Measurements from ENCODE around the gene KIF25.
A peak's percentile ranks its signal among the peaks of the same experiment; 100 is the strongest.

Gene KIF25

DNA sequence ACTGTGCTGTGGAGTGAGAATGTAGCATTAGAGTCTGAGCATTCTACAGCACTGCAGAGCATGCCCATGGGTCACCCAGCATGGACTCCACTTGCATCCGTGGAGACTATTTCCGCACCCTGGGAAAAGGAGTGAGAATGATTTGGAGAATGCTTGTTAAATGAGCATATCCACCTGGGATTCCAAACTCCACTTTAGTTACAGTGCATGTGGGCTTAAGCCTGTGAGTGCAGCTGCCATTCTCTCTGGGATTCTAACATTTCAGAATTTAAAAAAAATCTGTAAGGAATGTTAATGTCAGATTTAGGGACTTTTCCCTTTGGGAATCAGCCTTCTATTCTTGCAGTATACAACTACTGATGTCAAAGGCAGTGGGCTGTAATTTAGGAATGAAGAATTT, 33.4 kb downstream of the KIF25 start:
- Mint-ChIP-seq H3K36me3 (no peaks in the 10 kb centered on the region), H3K27ac (no peak overlapping the region), H3K4me3 (no peak overlapping the region), H3K4me1 (peaks cover 12% of the 10 kb centered on the region), H3K9me3 (no peaks in the 10 kb centered on the region)
- DNase-seq (ENCODE audit: low spot score in 2 of 2) = no peak
- no peak for ATAC-seq

DNA sequence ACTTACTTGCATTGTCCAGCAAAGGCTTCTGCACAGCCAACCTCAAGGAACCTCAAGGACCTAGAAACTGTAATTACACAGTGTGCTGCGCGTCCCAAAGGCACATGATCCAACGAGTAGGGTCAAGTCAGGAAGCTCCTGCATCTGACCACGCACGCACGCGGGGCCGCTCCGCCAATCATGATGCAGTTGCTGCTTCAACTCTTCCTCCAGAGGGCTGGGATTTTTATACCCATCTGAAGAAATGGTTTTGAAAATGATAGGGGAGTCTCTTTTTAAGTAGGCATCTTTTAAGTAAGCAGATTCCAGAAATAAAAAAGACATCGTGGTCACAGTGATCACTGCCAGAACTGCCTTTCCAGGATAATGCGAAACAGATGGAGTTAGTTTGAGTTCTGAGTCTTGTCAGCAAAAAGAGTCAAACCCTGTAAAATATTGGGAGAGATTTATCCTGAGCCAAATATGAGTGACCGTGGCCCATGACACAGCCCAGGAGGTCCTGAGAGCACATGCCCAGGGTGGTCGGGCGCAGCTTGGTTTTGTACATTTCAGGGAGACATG, 34.0 kb downstream of the KIF25 start:
- Mint-ChIP-seq H3K4me1 (peaks cover 18% of the 10 kb centered on the region), H3K27ac (no peak overlapping the region), H3K36me3 (no peaks in the 10 kb centered on the region), H3K9me3 (no peaks in the 10 kb centered on the region), H3K4me3 (no peak overlapping the region)
- DNase-seq (ENCODE audit: low spot score in 2 of 2) = no peak
- ATAC-seq = no peak

DNA sequence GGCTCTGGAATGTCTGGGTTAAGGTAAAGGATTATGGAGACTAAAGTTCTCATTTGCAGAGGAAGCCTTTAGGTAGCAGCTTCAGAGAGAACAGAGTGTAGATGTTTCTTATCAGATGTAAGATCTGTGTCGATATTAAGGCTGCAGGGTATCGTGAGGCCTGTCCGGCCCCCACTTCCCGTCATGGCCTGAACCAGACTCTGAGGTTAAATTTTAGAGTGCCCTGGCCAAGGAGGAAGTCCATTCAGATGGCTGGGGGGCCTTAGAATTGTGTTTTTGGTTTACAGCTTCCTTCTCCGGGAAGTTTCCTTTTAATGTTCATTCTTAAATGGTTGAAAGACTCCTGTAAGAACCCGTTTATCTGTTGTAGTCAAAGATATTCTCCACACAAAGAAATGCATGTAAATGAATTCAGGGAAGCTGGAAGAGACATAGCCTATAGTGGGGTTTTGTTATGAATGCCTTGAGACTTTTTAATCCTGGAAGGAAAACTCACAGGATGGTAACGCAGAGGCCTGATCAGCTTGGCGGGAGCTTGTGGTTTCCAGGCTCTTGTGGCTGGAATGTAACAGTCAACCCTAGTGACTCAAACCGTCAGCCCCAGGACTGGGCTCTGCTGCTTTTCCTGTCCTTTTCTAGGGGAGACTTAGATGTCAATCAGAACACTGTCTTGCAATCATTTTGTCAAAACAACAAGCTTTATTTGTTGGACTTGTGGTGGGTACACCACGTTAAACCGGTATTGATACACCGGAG, 34.7 kb downstream of the KIF25 start:
- Mint-ChIP-seq H3K4me1 (peaks cover 19% of the 10 kb centered on the region), H3K36me3 (no peaks in the 10 kb centered on the region), H3K9me3 (no peaks in the 10 kb centered on the region), H3K27ac (no peak overlapping the region), H3K4me3 (no peak overlapping the region)
- DNase-seq (ENCODE audit: low spot score in 2 of 2) (no peak), ATAC-seq (no peak)

DNA sequence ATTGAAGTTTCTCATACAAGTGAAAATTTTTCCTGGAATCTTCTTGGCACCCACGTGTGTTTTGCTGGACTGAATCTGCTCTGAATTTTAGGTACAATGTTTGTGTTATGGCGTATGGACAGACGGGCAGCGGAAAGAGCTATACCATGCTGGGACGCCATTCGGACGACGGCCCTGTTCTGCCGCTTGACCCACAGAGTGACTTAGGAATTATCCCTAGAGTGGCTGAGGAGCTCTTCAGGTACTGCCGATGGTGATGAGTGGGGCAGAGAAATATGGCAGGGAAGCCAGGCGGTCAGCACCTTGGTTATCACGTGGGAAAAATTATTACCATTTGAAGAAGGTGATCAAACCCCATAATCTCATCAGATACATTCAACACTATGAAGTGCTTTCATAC, 36.3 kb downstream of the KIF25 start:
- no peaks in the 10 kb centered on the region for H3K9me3 Mint-ChIP-seq
- H3K4me3 Mint-ChIP-seq = no peak overlapping the region
- DNase-seq (ENCODE audit: low spot score in 2 of 2) (no peak), ATAC-seq (no peak)
- H3K36me3 Mint-ChIP-seq = no peaks in the 10 kb centered on the region
- H3K4me1 Mint-ChIP-seq = peaks cover 19% of the 10 kb centered on the region
- H3K27ac Mint-ChIP-seq = no peak overlapping the region

DNA sequence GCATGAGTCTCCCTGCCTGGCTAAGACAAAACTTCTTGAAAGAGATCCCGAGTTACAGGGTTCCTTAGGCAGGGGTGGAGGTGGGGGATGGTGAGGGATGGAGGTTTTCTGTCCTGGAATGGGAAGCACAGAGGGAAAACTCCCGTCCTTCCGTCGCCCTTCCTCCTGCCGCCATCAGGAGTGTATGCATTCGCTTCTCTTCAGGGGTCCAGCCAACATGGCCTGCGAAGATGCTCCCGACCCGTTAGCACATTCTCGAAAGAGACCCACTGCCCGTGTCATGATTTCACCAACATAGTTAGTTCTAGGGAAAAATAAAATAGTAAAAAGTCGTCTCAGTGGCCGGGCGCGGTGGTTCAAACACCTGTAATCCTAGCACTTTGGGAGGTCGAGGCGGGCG, 37.1 kb downstream of the KIF25 start:
- Mint-ChIP-seq H3K9me3 (no peaks in the 10 kb centered on the region), H3K36me3 (no peaks in the 10 kb centered on the region), H3K27ac (no peak overlapping the region), H3K4me3 (peak overlapping the region; percentile 71), H3K4me1 (peaks cover 19% of the 10 kb centered on the region)
- DNase-seq (ENCODE audit: low spot score in 2 of 2) (no peak), ATAC-seq (no peak)

DNA sequence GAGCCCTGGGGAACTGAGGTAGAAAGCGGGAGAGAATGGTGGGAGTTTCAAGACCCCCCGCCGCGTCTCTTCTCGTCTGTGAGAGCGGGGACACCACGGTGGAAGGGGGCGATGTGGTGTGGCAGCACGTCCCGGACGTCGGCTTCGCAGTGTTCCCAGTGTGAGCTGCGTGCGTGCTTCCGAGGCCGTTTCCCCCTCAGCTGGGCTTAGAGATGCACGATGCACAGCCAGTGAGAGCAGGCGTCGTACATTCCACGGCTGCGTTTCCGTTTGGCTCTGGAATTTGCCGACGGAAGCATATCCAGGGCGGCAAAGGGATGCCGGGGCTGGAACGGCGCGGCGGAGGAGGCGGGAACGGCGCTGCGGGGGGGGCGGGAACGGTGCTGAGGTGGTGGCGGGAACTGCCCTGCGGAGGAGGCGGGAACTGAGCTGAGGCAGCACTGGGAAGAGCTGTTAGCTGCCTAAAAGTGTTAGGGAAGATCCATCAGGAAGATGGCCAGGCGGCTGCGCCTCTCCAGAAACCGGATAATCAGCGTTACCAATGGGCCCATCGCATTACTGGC, 37.7 kb downstream of the KIF25 start:
- ATAC-seq (peak; percentile 9), DNase-seq (ENCODE audit: low spot score in 2 of 2) (no peak)
- Mint-ChIP-seq H3K4me1 (peaks cover 19% of the 10 kb centered on the region), H3K36me3 (no peaks in the 10 kb centered on the region), H3K27ac (peak overlapping the region; percentile 51), H3K9me3 (no peaks in the 10 kb centered on the region), H3K4me3 (peak overlapping the region; percentile 71)

DNA sequence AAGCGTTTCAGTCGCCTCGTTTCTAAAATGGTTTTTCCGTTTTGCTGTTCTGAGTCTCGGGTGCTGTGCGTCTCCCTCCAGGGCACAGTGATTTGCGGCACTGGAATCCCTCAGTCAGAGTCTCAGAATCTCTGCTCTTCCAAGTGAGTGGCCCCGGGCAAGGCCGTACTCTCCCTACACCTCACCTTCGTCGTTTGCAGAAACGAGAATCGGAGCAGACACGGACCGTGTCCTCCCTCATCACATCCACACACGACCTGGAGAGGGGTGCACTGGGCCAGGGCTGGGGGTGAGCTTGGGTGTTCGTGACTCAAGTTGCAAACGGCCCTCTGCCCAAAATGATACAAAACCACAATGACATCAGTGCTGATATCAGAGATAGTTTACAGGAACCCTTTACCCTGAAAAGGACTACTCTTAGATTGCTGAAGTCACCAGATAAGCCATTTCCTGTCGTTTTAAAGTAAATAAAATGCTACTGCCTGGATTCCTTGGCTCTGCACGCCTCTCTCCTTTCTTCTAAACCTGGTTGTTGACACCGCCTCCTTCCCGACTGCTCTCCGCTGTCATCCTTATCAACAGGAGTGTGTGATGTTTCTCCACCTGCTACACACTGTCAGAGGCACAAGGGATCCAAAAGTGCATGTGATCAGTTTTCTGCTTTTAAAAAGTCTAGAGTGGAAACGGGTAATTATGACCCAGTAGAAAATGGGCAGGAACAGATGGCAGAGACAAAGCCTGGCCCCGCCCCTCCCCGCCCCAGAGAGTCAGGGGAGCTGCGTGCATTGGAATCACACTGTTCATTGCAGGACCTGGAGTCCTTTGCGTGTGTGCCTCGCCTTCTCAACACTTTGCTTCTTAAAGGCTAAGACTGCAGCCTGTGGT, 38.4 kb downstream of the KIF25 start:
- H3K27ac Mint-ChIP-seq = peak overlapping the region; percentile 51
- peaks cover 4% of the 10 kb centered on the region for H3K9me3 Mint-ChIP-seq
- no peaks in the 10 kb centered on the region for H3K36me3 Mint-ChIP-seq
- peaks cover 19% of the 10 kb centered on the region for H3K4me1 Mint-ChIP-seq
- ATAC-seq (peak; percentile 61), DNase-seq (ENCODE audit: low spot score in 2 of 2) (no peak)
- H3K4me3 Mint-ChIP-seq = peak overlapping the region; percentile 71

DNA sequence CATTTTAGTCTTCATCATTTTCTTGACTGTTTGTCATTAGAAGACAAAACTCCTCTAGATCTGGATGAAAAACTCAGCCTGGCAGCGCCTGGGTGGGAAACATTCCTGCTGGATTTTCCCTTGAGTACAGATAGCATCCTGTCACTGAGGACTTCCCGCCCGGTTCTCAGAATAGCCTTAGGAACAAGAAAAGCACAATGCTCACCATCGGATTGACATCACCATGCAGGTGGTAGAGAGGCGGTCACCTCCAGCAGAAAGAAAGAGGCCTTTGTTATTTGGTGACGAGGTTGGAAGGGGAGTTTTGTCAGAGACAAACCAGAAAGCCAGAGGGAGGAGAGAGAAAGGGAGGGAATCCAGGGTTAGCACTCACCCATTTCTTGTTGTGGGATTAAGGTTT, 39.8 kb downstream of the KIF25 start:
- Mint-ChIP-seq H3K9me3 (peaks cover 4% of the 10 kb centered on the region), H3K27ac (no peak overlapping the region), H3K4me3 (no peak overlapping the region), H3K4me1 (peaks cover 19% of the 10 kb centered on the region), H3K36me3 (no peaks in the 10 kb centered on the region)
- no peak for DNase-seq (ENCODE audit: low spot score in 2 of 2)
- ATAC-seq = no peak

DNA sequence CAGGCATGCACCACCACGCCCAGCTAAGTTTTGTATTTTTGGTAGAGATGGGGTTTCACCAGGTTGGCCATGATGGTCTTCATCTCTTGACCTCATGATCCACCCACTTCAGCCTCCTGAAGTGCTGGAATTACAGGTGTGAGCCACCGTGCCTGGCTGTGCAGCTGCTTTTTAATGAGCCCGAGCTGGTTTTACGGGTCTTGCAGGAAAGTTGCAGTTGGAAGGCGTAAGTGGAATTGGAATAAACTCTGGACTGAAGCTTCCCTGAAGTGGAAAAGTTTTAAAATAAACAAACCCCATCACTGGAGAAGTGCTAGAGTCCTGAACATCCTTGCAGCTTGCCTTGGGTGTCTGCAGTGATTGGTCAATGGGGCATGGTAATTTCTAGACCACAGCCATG, 40.4 kb downstream of the KIF25 start:
- Mint-ChIP-seq H3K36me3 (no peaks in the 10 kb centered on the region), H3K4me3 (no peak overlapping the region), H3K27ac (no peak overlapping the region), H3K4me1 (peaks cover 19% of the 10 kb centered on the region), H3K9me3 (peaks cover 4% of the 10 kb centered on the region)
- no peak for ATAC-seq
- no peak for DNase-seq (ENCODE audit: low spot score in 2 of 2)

DNA sequence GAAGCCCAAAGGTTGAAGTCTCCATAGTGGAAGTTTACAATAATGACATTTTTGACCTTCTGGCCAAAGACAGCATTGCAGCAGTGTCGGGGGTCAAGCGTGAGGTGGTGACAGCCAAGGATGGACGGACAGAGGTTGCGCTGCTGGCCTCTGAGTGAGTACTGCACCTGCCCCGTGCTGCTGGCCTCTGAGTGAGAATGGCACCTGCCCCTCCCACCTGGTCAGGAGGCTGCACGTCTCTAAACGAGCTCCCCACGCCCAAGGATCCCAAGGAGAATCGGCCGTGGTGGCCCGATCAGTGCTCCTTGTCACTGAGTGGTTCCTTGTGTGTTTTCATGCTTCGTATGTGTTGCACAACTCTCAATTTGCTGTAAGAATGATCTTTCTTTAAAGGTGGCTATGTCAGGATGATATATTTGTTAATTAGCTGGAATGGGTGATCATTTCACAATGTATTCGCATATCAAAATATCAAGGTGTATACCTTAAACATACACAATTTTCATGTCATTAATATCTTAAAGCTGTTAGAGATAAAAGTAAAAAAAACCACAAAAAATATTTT, 41.2 kb downstream of the KIF25 start:
- Mint-ChIP-seq H3K4me1 (peaks cover 19% of the 10 kb centered on the region), H3K27ac (no peak overlapping the region), H3K9me3 (peaks cover 4% of the 10 kb centered on the region), H3K4me3 (no peak overlapping the region), H3K36me3 (no peaks in the 10 kb centered on the region)
- no peak for ATAC-seq
- DNase-seq (ENCODE audit: low spot score in 2 of 2) = no peak

DNA sequence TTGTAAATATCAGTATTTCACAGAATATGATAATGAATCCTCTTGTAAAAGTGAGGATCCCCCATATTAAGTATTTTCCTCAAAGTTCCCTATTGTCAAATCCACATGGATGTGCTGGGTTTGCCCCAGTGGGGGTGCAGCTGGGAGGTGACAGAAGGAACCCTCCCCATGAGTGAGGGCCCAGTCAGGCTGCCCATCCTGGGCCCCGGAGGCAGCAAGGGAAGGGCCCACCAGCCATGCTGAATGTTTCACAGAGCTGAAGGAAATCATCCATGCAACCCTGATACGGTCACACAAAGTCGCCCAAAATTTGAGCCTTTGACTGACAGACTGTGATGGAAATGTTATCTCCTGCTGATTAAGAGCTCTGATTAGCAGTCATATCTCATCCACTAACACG, 41.8 kb downstream of the KIF25 start:
- ATAC-seq (no peak), DNase-seq (ENCODE audit: low spot score in 2 of 2) (no peak)
- Mint-ChIP-seq H3K9me3 (peaks cover 4% of the 10 kb centered on the region), H3K4me1 (peaks cover 19% of the 10 kb centered on the region), H3K36me3 (no peaks in the 10 kb centered on the region), H3K4me3 (no peak overlapping the region), H3K27ac (no peak overlapping the region)

DNA sequence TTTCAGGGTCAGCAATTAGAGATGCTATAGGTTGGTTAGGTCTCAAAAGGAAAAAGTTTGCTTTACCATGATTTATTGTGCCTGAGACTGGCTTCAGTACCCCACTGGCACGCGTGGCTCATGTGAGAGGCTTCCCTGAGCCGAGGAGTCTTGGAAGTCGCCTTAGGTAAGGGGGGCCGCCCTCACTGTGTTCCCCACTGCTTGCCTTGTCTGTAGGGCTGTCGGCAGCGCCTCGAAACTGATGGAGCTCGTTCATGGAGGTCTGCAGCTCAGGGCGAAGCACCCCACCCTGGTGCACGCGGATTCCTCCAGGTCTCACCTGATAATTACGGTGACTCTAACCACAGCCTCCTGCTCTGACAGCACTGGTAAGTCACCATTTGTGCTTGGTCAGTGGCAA, 42.4 kb downstream of the KIF25 start:
- DNase-seq (ENCODE audit: low spot score in 2 of 2) (no peak), ATAC-seq (no peak)
- Mint-ChIP-seq H3K27ac (no peak overlapping the region), H3K36me3 (no peaks in the 10 kb centered on the region), H3K9me3 (peaks cover 4% of the 10 kb centered on the region), H3K4me1 (peaks cover 17% of the 10 kb centered on the region), H3K4me3 (no peak overlapping the region)

DNA sequence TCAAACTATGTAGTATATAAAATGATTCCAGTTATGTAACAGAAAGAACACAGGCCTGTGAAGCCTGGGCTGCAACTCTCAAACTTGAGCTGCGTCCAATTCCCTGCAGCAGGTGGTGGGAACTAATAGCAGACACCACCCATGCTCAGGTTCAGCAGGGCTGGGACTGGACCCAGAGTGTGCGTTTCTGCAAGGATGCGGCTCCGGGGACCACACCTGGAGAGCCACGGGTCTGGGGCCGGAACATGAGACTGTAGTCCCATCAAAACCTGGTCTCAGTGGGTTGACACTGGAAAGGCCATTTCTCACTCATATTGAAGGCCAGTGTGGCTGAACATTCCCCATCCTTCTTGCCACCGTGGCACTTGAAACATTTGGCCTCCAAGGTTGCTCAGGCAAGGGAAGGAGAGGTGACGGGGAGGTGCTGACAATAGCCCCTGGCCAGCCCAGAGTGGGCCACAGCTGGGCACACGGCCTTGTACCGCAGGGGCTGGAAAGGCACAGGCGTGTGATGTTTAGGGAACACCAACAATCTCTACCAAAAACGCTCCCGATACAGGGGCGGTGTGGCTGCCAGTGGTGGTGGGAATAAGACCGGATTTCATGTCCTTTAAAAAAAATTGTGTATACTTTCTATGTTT, 43.5 kb downstream of the KIF25 start:
- no peak for ATAC-seq
- H3K4me3 Mint-ChIP-seq = no peak overlapping the region
- H3K9me3 Mint-ChIP-seq = peaks cover 4% of the 10 kb centered on the region
- no peak for DNase-seq (ENCODE audit: low spot score in 2 of 2)
- H3K36me3 Mint-ChIP-seq = no peaks in the 10 kb centered on the region
- H3K27ac Mint-ChIP-seq = no peak overlapping the region
- H3K4me1 Mint-ChIP-seq = peaks cover 6% of the 10 kb centered on the region

DNA sequence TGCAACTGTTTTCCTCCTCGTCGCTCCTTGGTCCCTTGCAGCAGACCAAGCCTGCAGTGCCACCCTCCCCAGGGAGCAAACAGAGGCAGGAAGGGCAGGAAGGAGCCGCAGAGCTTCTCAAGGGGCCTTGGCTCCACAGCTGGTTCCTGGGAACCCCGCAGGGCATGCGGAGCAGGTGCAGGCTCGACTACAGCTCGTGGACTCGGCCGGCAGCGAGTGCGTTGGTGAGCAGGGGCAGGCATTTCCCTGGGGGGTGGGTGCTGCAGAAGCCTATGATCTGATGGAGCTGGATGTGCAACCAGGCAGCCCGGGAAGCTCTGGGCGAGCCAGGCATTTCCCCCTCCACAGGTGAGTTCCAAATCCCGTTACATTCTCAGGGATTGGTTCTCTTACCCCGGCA, 44.5 kb downstream of the KIF25 start:
- Mint-ChIP-seq H3K36me3 (no peaks in the 10 kb centered on the region), H3K4me3 (no peak overlapping the region), H3K9me3 (peaks cover 4% of the 10 kb centered on the region), H3K27ac (no peak overlapping the region), H3K4me1 (no peaks in the 10 kb centered on the region)
- DNase-seq (ENCODE audit: low spot score in 2 of 2) (no peak), ATAC-seq (no peak)
